Body of pancreas (tissue), 4 donors: Measurements from ENCODE around the gene CNTNAP2. TPM values are rescaled to one million over a fixed set of nuclear protein-coding genes. Genes with fewer than 3 reads are reported as not detected.

Experiments
- ATAC-seq: fragments of 150-250 bp; one replicate; pipeline ENCODE4 v1.9.1; 2016
- DNase-seq, 4 donors: peaks; one replicate each; pipeline ENCODE4 v3.0.0-alpha.2; 2019
- H3K27ac ChIP-seq, 4 donors: fragments of 200-600 bp; sonication (generic); 1 replicate in 3 of 4; 2 replicates in 1 of 4; pipeline versions ENCODE4 v1.5.1 to v1.6.1; 2016 to 2019; ENCODE audit warnings: mild to moderate bottlenecking in 1 of 4, mixed read lengths in 1 of 4, moderate library complexity in 1 of 4
- H3K27me3 ChIP-seq, 2 donors: fragments of 200-600 bp; sonication (generic); one replicate each; pipeline ENCODE4 v1.6.0; 2016; ENCODE audit warnings: mild to moderate bottlenecking in 1 of 2
- H3K36me3 ChIP-seq, 2 donors: fragments of 200-600 bp; sonication (generic); replicated peaks in 1 of 2; 2 replicates each; pipeline ENCODE4 v1.5.1; 2016; ENCODE audit warnings: low read depth in 2 of 2; ENCODE audit not compliant: insufficient read depth in 1 of 2
- H3K4me1 ChIP-seq: fragments of 200-600 bp; sonication (generic); one replicate; pipeline ENCODE4 v1.6.0; 2016
- H3K4me3 ChIP-seq, 2 donors: fragments of 200-600 bp; sonication (generic); 1 replicate in 1 of 2; 2 replicates in 1 of 2; pipeline ENCODE4 v1.5.1; 2016 to 2019
- H3K9me3 ChIP-seq, 3 donors: fragments of 200-600 bp; sonication (generic); 1 replicate in 2 of 3; 2 replicates in 1 of 3; pipeline ENCODE4 v1.5.1; 2016
- POLR2A ChIP-seq, 3 donors: fragments of 450-650 bp; IDR thresholded peaks; one replicate each; pipeline ENCODE4 v1.6.1; 2016; ENCODE audit warnings: antibody characterized with exemption in 3 of 3, mild to moderate bottlenecking in 2 of 3
- WGBS, 2 donors: methylation state at CpG; one replicate each; pipeline ENCODE4 v1.1.5; 2017; 5-methylcytosine and 5-hydroxymethylcytosine counted together
- intact Hi-C: fragments of 100-400 bp; cut with DNase I; formaldehyde crosslinking; loops from one replicate; pipeline ENCODE4 v1.15.1; 2023
- total RNA-seq, 2 donors: library from RNA; depleted of rRNA; stranded (reverse); fragments of >200 nt; gene quantifications; one replicate each; pipeline ENCODE4 v1.1.0, GENCODE V29; 2016
- TF ChIP-seq, protein P1 (sequence below), 7 experiments: fragments of 450-650 bp in 4 of 7; fragments of 200-600 bp in 3 of 7; sonication (generic) in 3 of 7; IDR thresholded peaks; one replicate each; pipeline ENCODE4 v1.5.1; 2016 to 2019; ENCODE audit warnings: antibody characterized with exemption in 7 of 7

Gene CNTNAP2
- total RNA-seq, 2 donors from 2014 or later, result 1.0 TPM; not detected in 1

DNA sequence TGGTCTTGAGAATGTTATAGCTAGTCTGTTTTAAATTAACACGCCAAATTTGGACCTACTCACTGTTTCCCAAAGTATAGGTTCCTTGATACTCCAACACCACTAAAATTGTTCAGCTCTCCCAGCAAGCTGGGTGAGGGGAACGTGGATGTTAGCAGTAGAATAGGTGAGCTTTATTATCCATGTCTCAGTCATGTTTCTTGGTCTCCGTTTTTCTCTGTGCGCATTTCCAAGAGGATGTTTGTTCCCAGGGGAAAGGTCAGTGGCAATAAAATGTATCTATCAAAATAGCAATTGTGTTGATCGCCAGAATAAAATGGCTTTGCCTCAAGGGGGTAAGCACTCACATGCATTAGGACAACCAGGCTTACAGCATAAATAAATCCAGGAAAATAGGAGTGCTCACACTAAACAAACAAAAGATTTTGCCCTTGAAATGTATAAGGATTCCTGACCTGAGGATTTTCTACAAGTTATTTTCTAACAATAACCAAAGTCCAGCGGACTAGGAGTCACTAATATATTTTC, 2286.9 kb downstream of the CNTNAP2 start:
- no peaks in the 10 kb centered on the region for H3K9me3 ChIP-seq
- H3K4me1 ChIP-seq, result no peaks in the 10 kb centered on the region
- no peak overlapping the region for H3K4me3 ChIP-seq
- 51 to 71% methylated on average over 6 of the region's 6 CpGs for WGBS, 2 donors
- TF ChIP-seq, protein P1, sequence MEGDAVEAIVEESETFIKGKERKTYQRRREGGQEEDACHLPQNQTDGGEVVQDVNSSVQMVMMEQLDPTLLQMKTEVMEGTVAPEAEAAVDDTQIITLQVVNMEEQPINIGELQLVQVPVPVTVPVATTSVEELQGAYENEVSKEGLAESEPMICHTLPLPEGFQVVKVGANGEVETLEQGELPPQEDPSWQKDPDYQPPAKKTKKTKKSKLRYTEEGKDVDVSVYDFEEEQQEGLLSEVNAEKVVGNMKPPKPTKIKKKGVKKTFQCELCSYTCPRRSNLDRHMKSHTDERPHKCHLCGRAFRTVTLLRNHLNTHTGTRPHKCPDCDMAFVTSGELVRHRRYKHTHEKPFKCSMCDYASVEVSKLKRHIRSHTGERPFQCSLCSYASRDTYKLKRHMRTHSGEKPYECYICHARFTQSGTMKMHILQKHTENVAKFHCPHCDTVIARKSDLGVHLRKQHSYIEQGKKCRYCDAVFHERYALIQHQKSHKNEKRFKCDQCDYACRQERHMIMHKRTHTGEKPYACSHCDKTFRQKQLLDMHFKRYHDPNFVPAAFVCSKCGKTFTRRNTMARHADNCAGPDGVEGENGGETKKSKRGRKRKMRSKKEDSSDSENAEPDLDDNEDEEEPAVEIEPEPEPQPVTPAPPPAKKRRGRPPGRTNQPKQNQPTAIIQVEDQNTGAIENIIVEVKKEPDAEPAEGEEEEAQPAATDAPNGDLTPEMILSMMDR (IDR thresholded peaks at IDR 0.05), result no peak
- no peak for TF ChIP-seq POLR2A (IDR thresholded peaks at IDR 0.05)
- intact Hi-C loops, result no loop called here
- no peaks in the 10 kb centered on the region for H3K27me3 ChIP-seq
- H3K36me3 ChIP-seq, result no peaks in the 10 kb centered on the region
- H3K27ac ChIP-seq, result no peak overlapping the region
- DNase-seq (no peak), ATAC-seq (no peak)

DNA sequence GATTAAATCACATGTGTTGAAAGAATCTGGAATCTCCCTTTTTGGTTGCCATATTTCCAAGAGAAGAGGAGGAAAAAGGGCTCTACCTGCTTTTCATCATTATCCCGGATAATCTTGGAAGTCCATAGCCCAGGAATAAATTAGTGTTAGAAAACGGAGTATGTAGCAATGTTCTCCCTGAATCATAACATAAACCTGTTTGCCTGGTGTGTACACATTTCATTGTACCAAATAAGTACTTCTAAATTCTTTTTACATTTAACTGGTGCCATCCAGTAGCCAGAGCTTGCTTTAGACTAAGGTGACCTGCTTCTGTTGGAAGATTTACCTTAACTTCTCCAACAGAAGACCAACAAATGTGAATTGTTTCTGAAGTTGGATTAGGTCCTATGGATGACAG, 2291.7 kb downstream of the CNTNAP2 start:
- Histone ChIP-seq H3K27ac (no peak overlapping the region), H3K4me3 (no peak overlapping the region), H3K4me1 (no peaks in the 10 kb centered on the region), H3K36me3 (no peaks in the 10 kb centered on the region), H3K9me3 (no peaks in the 10 kb centered on the region), H3K27me3 (no peaks in the 10 kb centered on the region)
- 60 to 69% methylated on average over 2 of the region's 2 CpGs for WGBS, 2 donors
- intact Hi-C loops, result no loop called here
- no peak for TF ChIP-seq POLR2A (IDR thresholded peaks at IDR 0.05)
- TF ChIP-seq, protein P1 (IDR thresholded peaks at IDR 0.05), result no peak
- no peak for ATAC-seq
- DNase-seq, result no peak

DNA sequence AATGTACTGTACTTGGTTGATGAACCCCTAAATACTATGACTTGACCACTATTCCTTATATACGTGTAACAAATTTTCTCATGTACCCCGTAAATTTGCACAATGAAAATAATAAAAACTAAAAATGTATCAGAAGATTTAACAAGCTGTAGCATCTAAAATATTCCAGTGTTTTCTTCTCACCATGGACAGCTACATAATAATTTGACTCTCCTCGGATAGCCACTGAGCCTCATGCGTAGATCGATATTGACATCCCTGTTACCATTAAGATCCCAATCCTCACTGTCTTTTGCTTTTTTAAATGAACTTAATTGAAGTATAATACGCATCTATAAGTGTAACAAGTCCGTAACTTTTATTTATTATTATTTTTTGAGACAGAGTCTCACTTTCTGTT, 2294.3 kb downstream of the CNTNAP2 start:
- no peaks in the 10 kb centered on the region for H3K9me3 ChIP-seq
- ATAC-seq (no peak), DNase-seq (no peak)
- H3K4me3 ChIP-seq, result no peak overlapping the region
- 80 to 86% methylated on average over 7 of the region's 7 CpGs for WGBS, 2 donors
- no peaks in the 10 kb centered on the region for H3K36me3 ChIP-seq
- no peak for TF ChIP-seq POLR2A (IDR thresholded peaks at IDR 0.05)
- TF ChIP-seq, protein P1 (IDR thresholded peaks at IDR 0.05), result no peak
- H3K27me3 ChIP-seq, result no peaks in the 10 kb centered on the region
- H3K4me1 ChIP-seq, result no peaks in the 10 kb centered on the region
- intact Hi-C loops, result no loop called here
- H3K27ac ChIP-seq, result no peak overlapping the region

DNA sequence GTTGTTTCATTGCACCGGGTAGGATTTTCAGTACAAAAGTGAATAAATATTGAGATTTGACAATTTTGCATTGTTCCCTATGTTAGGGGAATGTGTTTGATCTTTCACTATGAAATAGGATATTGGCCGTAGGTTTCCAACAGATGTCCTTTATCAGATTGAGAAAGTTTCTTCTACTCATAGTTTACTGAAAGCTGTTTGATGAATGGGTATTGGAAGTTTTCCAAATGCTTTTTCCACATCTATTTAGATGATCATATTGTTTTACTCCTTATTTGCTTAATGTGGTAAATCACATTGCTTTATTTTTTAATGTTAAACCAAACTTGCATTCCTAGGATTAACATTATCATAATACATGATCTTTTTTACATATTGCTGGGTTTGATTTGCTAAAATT, 2296.1 kb downstream of the CNTNAP2 start:
- intact Hi-C loops, result no loop called here
- Histone ChIP-seq H3K9me3 (no peaks in the 10 kb centered on the region), H3K27me3 (no peaks in the 10 kb centered on the region), H3K36me3 (no peaks in the 10 kb centered on the region), H3K4me3 (no peak overlapping the region), H3K4me1 (no peaks in the 10 kb centered on the region), H3K27ac (no peak overlapping the region)
- 43 to 47% methylated on average over 2 of the region's 2 CpGs for WGBS, 2 donors
- no peak for ATAC-seq
- TF ChIP-seq POLR2A (IDR thresholded peaks at IDR 0.05), result no peak
- TF ChIP-seq, protein P1 (IDR thresholded peaks at IDR 0.05), result no peak
- no peak for DNase-seq
